NCI-H82 (cell line): ENCODE data around the gene MOAP1.
"Not testable (repeated sequence)": the region's sequence is repeated elsewhere in the genome, so short reads cannot be mapped to it uniquely, and the experiment has no call there.

ENCODE experiments used
- DNase-seq: peaks from one replicate; lab custom pipeline; 2025; lab: John Stamatoyannopoulos, UW

Gene MOAP1, protein sequence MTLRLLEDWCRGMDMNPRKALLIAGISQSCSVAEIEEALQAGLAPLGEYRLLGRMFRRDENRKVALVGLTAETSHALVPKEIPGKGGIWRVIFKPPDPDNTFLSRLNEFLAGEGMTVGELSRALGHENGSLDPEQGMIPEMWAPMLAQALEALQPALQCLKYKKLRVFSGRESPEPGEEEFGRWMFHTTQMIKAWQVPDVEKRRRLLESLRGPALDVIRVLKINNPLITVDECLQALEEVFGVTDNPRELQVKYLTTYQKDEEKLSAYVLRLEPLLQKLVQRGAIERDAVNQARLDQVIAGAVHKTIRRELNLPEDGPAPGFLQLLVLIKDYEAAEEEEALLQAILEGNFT

DNA sequence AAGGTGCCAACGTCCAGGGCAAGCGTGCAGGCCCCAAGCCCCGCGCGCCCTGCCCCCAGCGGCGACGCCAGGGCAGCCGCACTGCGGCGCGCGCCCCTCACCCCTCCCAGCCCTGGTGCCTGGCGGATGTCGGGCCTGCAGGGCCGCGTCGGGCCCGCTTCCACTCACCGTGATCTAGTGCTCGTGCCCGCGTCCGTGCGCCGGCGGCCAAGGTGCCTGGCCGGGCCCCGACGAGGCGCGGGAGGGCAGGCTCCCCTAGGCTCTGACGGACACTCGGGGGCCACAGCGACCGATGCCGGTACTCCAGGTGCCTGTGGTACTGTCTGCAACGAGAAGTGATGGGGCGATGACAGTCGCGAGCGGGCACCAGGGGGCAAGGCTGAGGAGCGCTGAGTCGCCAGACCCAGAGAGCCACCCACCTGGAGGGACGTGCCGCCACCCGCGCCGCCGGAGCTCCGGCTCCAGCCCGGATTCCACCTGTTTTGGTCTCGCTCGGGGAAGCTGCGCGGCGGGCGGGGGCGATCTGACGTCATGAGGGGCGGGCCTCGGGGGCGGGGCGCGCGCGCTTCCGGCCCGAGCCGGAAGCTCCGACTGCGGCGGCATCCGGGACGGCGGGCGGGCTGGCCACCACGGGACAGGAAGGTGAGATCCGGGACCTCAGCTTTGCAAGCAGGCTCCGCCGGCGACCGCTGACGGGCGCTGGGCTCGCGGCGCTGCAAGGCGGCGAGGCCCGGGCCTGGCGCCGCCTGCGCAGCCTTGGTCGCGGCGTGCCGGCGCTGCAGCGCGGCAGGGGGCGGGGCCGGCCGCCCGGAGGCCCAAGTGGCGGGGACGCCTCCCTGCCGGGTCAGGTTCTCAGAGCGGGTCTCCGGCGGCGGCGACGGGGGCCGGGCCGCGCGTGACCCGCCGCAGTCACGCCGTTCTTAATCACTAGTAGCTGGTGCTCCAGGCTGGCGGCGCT lies at the start of gene MOAP1, which contains the start of gene LYSET:
Gene MOAP1, minus strand, starts transcription at position 507 of the 958 bp plus-strand sequence. CDS start 655 bp downstream, outside the sequence.
Gene LYSET, plus strand, starts transcription at position 927 of the 958 bp plus-strand sequence. CDS start 89 bp downstream, outside the sequence.
- DNase-seq: peak; percentile 81

DNA sequence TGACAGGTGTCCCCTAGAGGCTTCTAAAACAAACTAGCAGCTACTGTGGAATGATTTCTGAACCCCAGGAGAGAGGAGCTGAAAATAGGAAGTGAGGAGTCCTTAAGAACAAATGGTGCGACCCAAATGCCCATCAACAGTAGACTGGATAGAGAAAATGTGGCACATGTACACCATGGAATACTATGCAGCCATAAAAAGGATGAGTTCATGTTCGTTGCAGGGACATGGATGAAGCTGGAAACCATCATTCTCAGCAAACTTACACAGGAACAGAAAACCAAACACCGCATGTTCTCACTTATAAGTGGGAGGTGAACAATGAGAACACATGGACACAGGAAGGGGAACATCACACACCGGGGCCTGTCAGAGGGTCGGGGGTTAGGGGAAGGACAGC lies 48.4 kb upstream of the MOAP1 start:
- DNase-seq: not testable (repeated sequence)

DNA sequence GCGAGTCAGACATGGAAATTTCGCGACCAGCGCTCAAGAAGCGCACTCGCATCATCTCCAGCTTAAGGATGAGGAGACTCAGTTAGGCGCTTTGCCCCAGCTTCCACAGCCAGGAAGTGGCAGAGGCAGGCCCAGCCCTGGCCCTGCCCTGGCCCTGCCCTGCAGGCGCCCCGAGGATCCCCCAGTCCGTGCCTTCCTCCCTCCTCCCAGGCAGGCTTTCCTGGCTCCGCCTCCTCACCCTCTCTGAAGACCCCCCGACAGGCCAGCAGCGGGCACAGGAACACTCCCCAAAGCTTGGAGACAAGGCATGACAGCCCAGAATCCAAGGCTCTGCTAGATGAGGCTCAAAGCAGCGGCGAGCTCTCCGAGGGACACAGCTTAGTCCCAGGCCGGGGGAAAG lies 47.5 kb upstream of the MOAP1 start:
- no peak for DNase-seq

DNA sequence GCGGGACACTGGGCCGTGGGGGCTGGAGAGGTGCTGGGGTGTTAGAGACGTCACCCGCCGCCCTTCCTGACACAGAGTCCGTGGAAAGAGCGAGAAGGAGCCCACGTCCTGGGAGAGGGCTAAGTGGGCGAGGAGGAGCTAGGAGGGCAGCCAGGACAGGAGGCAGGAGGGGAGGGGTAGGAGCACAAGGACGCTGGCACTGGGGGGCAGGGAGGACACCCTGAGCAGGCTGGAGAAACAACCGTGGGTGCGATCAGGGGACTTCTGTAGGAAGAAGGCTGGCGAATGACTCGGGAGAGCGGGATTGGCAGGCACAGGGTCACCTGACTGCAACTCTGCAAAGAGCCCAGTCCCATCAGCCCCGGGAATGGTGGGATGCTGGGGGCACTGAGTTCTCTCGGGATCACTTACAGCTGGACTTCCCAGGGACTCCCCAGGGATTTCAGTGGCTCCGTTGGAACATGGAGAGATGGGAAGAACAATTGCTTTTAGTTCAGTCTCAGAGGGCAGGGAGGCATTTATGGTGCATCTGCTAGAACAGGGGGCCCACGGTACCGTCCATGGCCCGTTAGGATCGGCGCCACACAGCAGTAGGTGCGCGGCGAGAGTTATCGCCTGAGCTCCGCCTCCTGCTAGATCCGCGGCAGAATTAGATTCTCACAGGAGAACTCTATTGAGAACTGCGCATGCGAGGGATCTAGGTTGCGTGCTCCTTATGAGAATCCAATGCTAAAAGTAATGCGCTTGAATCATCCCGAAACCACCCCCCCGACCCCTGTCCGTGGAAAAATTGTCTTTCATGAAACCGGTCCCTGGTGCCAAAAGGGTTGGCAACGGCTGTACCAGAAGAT lies 46.7 kb upstream of the MOAP1 start:
- DNase-seq: peak; percentile 31

- no peak for DNase-seq
Observed at GRCh38 chr14:93230539-93230938, 45.8 kb upstream of the MOAP1 start.

- DNase-seq: no peak
Observed at GRCh38 chr14:93228550-93228949, 43.9 kb upstream of the MOAP1 start.

GRCh38 chr14:93223565-93223964 lies 38.9 kb upstream of the MOAP1 start:
- no peak for DNase-seq

DNA sequence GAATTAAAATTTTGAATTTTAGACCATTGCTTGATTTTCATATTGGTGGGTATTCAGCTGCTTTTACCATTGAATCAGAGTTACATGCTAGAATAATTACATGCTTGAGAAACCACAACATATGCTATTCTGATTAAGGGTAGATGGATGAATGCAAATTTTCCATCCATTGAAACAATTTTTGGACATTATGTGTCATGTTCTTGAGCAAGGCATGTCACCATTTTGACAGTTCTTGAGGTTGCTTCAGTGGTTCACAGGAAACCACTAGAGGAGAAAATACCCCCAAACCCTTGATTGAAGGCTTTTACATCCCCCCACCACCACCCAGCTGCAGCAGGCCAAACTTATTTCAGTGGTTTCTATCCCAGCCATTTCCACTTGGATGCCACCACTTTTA lies 35.8 kb upstream of the MOAP1 start:
- DNase-seq: no peak

DNA sequence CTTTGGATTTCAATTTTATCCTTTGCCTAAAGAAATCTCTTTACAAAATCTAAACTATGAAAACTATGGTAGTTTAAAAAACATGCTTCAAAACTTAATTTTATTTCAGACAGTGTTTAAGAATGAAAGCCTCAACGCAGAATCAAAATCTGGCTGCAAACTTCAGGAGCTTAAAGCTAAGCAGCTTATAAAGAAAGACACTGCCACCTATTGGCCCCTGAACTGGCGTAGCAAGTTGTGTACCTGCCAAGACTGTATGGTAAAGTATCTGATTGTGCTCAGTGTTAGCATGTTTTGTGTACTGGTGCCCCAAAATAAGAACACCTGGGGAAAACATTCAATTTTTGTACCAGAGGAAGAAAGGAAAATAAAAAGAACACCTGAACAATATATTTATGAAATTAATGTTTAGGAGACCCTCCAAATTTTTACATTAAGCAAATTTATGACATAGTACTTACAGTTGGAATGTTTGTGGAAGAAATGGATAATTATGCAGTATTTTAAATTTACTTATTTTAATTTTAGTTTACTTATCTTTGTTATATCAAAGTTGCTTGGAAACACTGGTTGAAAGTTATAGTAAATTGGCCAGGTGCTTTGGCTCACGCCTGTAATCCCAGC lies 34.5 kb upstream of the MOAP1 start:
- peak; percentile 74 for DNase-seq

- DNase-seq: no peak
Observed at GRCh38 chr14:93214598-93214997, 29.9 kb upstream of the MOAP1 start.

GRCh38 chr14:93212432-93212831 lies 27.7 kb upstream of the MOAP1 start:
- no peak for DNase-seq

GRCh38 chr14:93207468-93208308 lies 23.0 kb upstream of the MOAP1 start:
- DNase-seq: peak; percentile 73

DNA sequence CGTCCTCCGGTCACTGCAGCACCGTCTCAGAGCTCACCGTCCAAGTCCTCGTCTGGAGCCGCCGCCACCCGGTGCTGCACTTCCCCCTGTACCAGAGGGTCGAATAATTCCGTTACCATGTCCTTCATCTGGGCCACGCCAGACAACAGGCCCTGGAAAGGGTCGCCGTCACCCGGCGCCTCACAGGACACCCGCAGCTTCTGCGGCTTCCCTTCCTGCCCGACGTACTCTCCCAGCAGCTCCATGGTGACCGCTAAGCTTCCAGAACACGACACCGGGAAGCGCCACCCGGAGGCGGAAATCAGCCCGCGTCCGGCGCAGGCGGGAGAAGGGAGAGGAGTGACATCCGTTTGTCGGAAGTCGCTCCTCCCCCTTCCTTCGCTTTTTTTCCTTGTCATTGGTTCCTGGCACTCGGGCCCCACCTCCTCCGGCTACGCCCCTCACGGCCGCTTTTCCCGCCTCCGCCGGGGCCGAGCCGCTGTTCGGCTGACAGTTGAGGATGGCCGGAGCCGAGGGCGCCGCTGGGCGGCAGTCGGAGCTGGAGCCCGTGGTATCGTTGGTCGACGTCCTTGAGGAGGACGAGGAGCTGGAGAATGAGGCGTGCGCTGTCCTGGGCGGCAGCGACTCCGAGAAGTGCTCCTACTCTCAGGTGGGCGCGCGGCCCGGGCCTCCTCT lies 22.2 kb upstream of the MOAP1 start, which contains the start of the genes GON7 and UBR7:
Gene GON7, minus strand, starts transcription at position 273 of the 675 bp plus-strand sequence. Its CDS starts 28 bp downstream, at position 245.
Gene UBR7, plus strand, starts transcription at position 464 of the 675 bp plus-strand sequence. Its CDS starts 36 bp downstream, at position 500.
- DNase-seq: peak; percentile 98

GRCh38 chr14:93201155-93201704 lies 16.5 kb upstream of the MOAP1 start:
- DNase-seq: no peak

DNA sequence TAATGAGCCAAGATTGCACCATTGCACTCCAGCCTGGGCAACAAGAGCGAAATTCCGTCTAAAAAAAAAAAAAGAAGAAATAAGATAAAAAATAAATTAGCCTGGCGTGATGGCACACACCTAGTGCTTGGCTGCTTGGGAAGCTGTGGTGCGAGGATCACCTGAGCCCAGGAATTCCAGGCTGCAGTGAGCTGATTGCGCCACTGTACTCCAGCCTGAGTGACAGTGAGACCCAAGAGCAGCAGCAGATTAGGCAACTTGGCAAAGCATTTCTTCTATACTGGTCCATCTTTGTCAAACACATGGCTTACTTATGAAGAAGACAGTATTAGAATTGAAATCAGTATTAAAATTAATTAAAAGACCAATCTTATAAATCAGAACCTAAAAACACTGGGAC lies 15.9 kb upstream of the MOAP1 start:
- DNase-seq: no peak

DNA sequence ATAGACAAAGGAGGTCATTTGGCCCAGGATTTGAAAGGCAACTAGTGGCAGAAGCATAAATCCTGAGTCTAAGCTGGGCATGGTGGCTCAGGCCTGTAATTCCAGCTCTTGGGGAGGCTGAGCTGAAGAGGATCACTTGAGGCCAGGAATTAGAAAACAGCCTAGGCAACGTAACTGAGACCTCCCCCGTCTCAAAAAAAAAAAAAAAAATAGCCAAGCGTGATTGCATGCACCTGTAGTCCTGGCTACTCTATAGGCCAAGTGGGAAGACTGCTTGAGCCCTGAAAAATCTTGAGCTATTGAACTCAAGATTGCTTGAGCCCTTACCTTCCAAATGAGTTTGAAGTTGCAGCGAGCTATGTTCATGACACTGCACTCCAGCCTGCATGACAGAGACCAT lies 14.3 kb upstream of the MOAP1 start:
- peak; percentile 64 for DNase-seq

GRCh38 chr14:93195316-93195999 lies 10.8 kb upstream of the MOAP1 start:
- DNase-seq: no peak

GRCh38 chr14:93186956-93187355 lies 2.3 kb upstream of the MOAP1 start:
- DNase-seq: no peak

GRCh38 chr14:93186466-93186865 lies 1.8 kb upstream of the MOAP1 start:
- no peak for DNase-seq
